IMR-90 (cell line): ENCODE results near the gene AADACL4. TPM values are rescaled to one million over a fixed set of nuclear protein-coding genes. Genes with fewer than 3 reads are reported as not detected.

Experiments used
- ATAC-seq: fragments of 200-7000 bp; cut with Tn5 transposase; 2 replicates; pipeline ENCODE4 v1.9.1; 2020; ENCODE audit warnings: low read depth, mild to moderate bottlenecking, moderate library complexity
- BruUV-seq: library from RNA; stranded (reverse); fragments of 400-500 nt; replicated peaks from 2 replicates; lab custom pipeline; 2021; lab: Mats Ljungman, UMichigan
- CTCF ChIA-PET: fragments of 300-600 bp; formaldehyde crosslinking; extraction: SDS; loops from one replicate; lab custom pipeline; 2021; ENCODE audit warnings: antibody characterized with exemption; lab: Yijun Ruan, JAX
- POLR2A ChIA-PET: fragments of 300-600 bp; sonication (Branson Sonifier 250); formaldehyde crosslinking; loops from one replicate; lab custom pipeline; 2022; ENCODE audit warnings: antibody characterized with exemption; ENCODE audit not compliant: unreplicated experiment; lab: Charles Lee
- DNase-seq: peaks from one replicate; pipeline ENCODE4 v3.0.0; 2013
- H2AFZ ChIP-seq: replicated peaks from 2 replicates; pipeline ENCODE3; 2013; ENCODE audit warnings: low read length, mild to moderate bottlenecking; ENCODE audit not compliant: poor library complexity
- H2AK5ac ChIP-seq: 2 replicates; pipeline ENCODE4 v1.6.1; 2013; ENCODE audit warnings: low read depth, low read length, inconsistent platforms
- H2AK9ac ChIP-seq: replicated peaks from 2 replicates; pipeline ENCODE3; 2013; ENCODE audit warnings: mild to moderate bottlenecking, low read depth, low read length, moderate library complexity; ENCODE audit not compliant: poor library complexity
- H2BK120ac ChIP-seq: 2 replicates; pipeline ENCODE4 v1.6.1; 2013; ENCODE audit warnings: low read depth, low read length, inconsistent platforms
- H2BK15ac ChIP-seq: 3 replicates; pipeline ENCODE4 v1.6.1; 2013; ENCODE audit warnings: low read depth, low read length, inconsistent platforms
- H2BK20ac ChIP-seq: 2 replicates; pipeline ENCODE4 v1.6.1; 2013; ENCODE audit warnings: low read depth, mild to moderate bottlenecking, inconsistent platforms, low read length, moderate library complexity
- H2BK5ac ChIP-seq: 2 replicates; pipeline ENCODE4 v1.6.1; 2013; ENCODE audit warnings: mild to moderate bottlenecking, low read depth, low read length, inconsistent platforms; ENCODE audit not compliant: poor library complexity, severe bottlenecking
- H3K14ac ChIP-seq: replicated peaks from 2 replicates; pipeline ENCODE4 v1.6.1; 2013; ENCODE audit warnings: low read depth, low read length, inconsistent platforms
- H3K18ac ChIP-seq: 2 replicates; pipeline ENCODE4 v1.6.1; 2013; ENCODE audit warnings: low read depth, low read length, control low read depth
- H3K23ac ChIP-seq: 2 replicates; pipeline ENCODE4 v1.6.1; 2013; ENCODE audit warnings: low read depth, low read length, inconsistent platforms
- H3K27ac ChIP-seq: 2 replicates; pipeline ENCODE4 v1.5.1; 2013; ENCODE audit warnings: mild to moderate bottlenecking, control low read depth, low read length; ENCODE audit not compliant: insufficient read depth
- H3K27me3 ChIP-seq: 2 replicates; pipeline ENCODE4 v1.6.1; 2013; ENCODE audit warnings: low read length; ENCODE audit not compliant: control insufficient read depth, insufficient read depth
- H3K36me3 ChIP-seq: 2 replicates; pipeline ENCODE4 v1.6.1; 2013; ENCODE audit warnings: low read length, mixed read lengths; ENCODE audit not compliant: control insufficient read depth, insufficient read depth
- H3K4ac ChIP-seq: 2 replicates; pipeline ENCODE4 v1.6.1; 2013; ENCODE audit warnings: low read depth, low read length, inconsistent platforms
- H3K4me1 ChIP-seq: 2 replicates; pipeline ENCODE4 v1.6.1; 2013; ENCODE audit warnings: low read length, mixed read lengths; ENCODE audit not compliant: control insufficient read depth, insufficient read depth
- H3K4me2 ChIP-seq: 2 replicates; pipeline ENCODE4 v1.6.1; 2013; ENCODE audit warnings: low read depth, mild to moderate bottlenecking, control low read depth, low read length, moderate library complexity
- H3K4me3 ChIP-seq: 2 replicates; pipeline ENCODE4 v1.5.1; 2013; ENCODE audit warnings: low read depth, mild to moderate bottlenecking, control low read depth, low read length, moderate library complexity; ENCODE audit not compliant: insufficient read depth
- H3K56ac ChIP-seq: 2 replicates; pipeline ENCODE4 v1.6.1; 2013; ENCODE audit warnings: low read length, inconsistent platforms; ENCODE audit not compliant: insufficient read depth; ENCODE audit errors: extremely low read depth
- H3K79me1 ChIP-seq, 2 experiments: 2 replicates each; pipeline ENCODE4 v1.6.1; 2013; ENCODE audit warnings: low read length in 2 of 2, inconsistent platforms in 1 of 2, low read depth in 1 of 2
- H3K9ac ChIP-seq: 2 replicates; pipeline ENCODE4 v1.6.1; 2013; ENCODE audit warnings: low read depth, low read length, control low read depth
- H3K9me1 ChIP-seq: 2 replicates; pipeline ENCODE4 v1.6.1; 2013; ENCODE audit warnings: low read length, inconsistent platforms; ENCODE audit not compliant: insufficient read depth
- H3K9me3 ChIP-seq: 2 replicates; pipeline ENCODE4 v1.6.1; 2013; ENCODE audit warnings: low read length; ENCODE audit not compliant: control insufficient read depth, insufficient read depth
- H4K20me1 ChIP-seq: 2 replicates; pipeline ENCODE4 v1.6.1; 2013; ENCODE audit warnings: low read length, inconsistent platforms; ENCODE audit not compliant: insufficient read depth
- H4K5ac ChIP-seq: 2 replicates; pipeline ENCODE4 v1.6.1; 2013; ENCODE audit warnings: mild to moderate bottlenecking, low read depth, low read length, control low read depth
- H4K8ac ChIP-seq, 2 experiments: 2 replicates each; pipeline ENCODE4 v1.6.1; 2013; ENCODE audit warnings: low read depth in 2 of 2, low read length in 2 of 2, control low read depth in 1 of 2, inconsistent platforms in 1 of 2
- H4K91ac ChIP-seq: 2 replicates; pipeline ENCODE4 v1.6.1; 2013; ENCODE audit warnings: low read depth, low read length, inconsistent platforms; ENCODE audit not compliant: insufficient read depth
- CEBPB ChIP-seq: IDR thresholded peaks from 2 replicates; pipeline ENCODE4 v1.6.1; 2012; ENCODE audit warnings: low read depth, low read length, improper control_type of control experiment
- CTCF ChIP-seq: conservative IDR thresholded peaks from 2 replicates; pipeline ENCODE4 v1.5.1; 2012; ENCODE audit warnings: mild to moderate bottlenecking, low read depth, low read length, improper control_type of control experiment
- FOS ChIP-seq: fragments of 150-350 bp; IDR thresholded peaks from 2 replicates; pipeline ENCODE4 v1.6.1; 2016; ENCODE audit warnings: low read depth, low read length
- MAZ ChIP-seq: IDR thresholded peaks from 2 replicates; pipeline ENCODE4 v1.6.1; 2012; ENCODE audit warnings: low read depth, mild to moderate bottlenecking, low read length, improper control_type of control experiment, moderate library complexity, borderline replicate concordance
- MXI1 ChIP-seq: IDR thresholded peaks from 2 replicates; pipeline ENCODE4 v1.6.1; 2012; ENCODE audit warnings: low read depth, mild to moderate bottlenecking, low read length, moderate library complexity, borderline replicate concordance
- SMC3 ChIP-seq: fragments of 150-350 bp; IDR thresholded peaks from 2 replicates; pipeline ENCODE4 v1.6.1; 2016; ENCODE audit warnings: low read depth, mild to moderate bottlenecking, antibody characterized with exemption, low read length, moderate library complexity
- USF2 ChIP-seq: fragments of 150-350 bp; IDR thresholded peaks from 2 replicates; pipeline ENCODE4 v1.6.1; 2017; ENCODE audit warnings: mild to moderate bottlenecking, antibody characterized with exemption, low read length, low read depth
- WGBS, 2 experiments: methylation state at CpG; one replicate each; pipeline versions ENCODE4 v1.1.5 to v1.1.7; 2013; ENCODE audit warnings: missing lambda C conversion rate in 2 of 2; ENCODE audit not compliant: insufficient read length in 1 of 2; ENCODE audit errors: extremely low coverage in 2 of 2; 5-methylcytosine and 5-hydroxymethylcytosine counted together
- dilution Hi-C: fragments of 300-500 bp; cut with HindIII; formaldehyde crosslinking; loops from one replicate; pipeline ENCODE4 v1.14.3; 2018; ENCODE audit warnings: low sequenced_read_pairs; ENCODE audit not compliant: unreplicated experiment
- in situ Hi-C: fragments of 300-500 bp; cut with MboI; formaldehyde crosslinking; loops from 3 replicates; pipeline ENCODE4 v1.14.3; 2019; ENCODE audit warnings: low sequenced_read_pairs, inconsistent platforms, mixed read lengths
- intact Hi-C: fragments of 100-400 bp; cut with micrococcal nuclease; formaldehyde crosslinking; loops from 2 replicates; pipeline ENCODE4 v1.10.0; 2022
- polyA plus RNA-seq, 3 experiments: library from polyadenylated mRNA; depleted of rRNA; stranded (reverse); fragments of >200 nt; gene quantifications; 2 replicates each; pipeline ENCODE4 v1.2.3, GENCODE V29; 2012; ENCODE audit warnings: low replicate concordance in 1 of 3
- total RNA-seq: library from RNA; depleted of rRNA; stranded (reverse); fragments of >200 nt; gene quantifications from 2 replicates; pipeline ENCODE4 v1.2.3, GENCODE V29; 2012

AADACL4 gene
- total and polyA plus RNA-seq, 2 of the 4 experiments (the other 2 are of a cell fraction) = not detected

- H2AK9ac ChIP-seq = no peak overlapping the region
- H3K4me1 ChIP-seq = no peaks in the 10 kb centered on the region
- no peak overlapping the region for H4K5ac ChIP-seq
- ChIA-PET CTCF (no interaction called here), POLR2A (no interaction called here)
- no TSS peak for BruUV-seq
- H4K91ac ChIP-seq = no peak overlapping the region
- no peak overlapping the region for H2BK20ac ChIP-seq
- H3K23ac ChIP-seq = no peak overlapping the region
- H3K4ac ChIP-seq = no peak overlapping the region
- no peaks in the 10 kb centered on the region for H3K9me1 ChIP-seq
- H3K36me3 ChIP-seq = no peaks in the 10 kb centered on the region
- no peak overlapping the region for H2BK15ac ChIP-seq
- dilution Hi-C loops = no loop called here
- H3K9ac ChIP-seq = no peak overlapping the region
- H4K8ac ChIP-seq = no peak overlapping the region
- H3K27ac ChIP-seq = no peak overlapping the region
- no peaks in the 10 kb centered on the region for H3K79me1 ChIP-seq
- 20% methylated on average over 1 of the region's 1 CpG; no CpG with 5 or more reads in 1 of the 2 experiments for WGBS, 2 experiments
- H3K56ac ChIP-seq = no peak overlapping the region
- H4K20me1 ChIP-seq = no peaks in the 10 kb centered on the region
- H3K27me3 ChIP-seq = no peaks in the 10 kb centered on the region; the same call in 1 of the 2 replicates
- H2AFZ ChIP-seq = no peak overlapping the region
- no peak for ATAC-seq
- no peak overlapping the region for H2BK120ac ChIP-seq
- no peaks in the 10 kb centered on the region for H3K9me3 ChIP-seq
- TF ChIP-seq CTCF (no peak), FOS (no peak), USF2 (no peak), SMC3 (no peak), MXI1 (no peak), CEBPB (no peak), MAZ (no peak)
- H2AK5ac ChIP-seq = no peak overlapping the region
- in situ Hi-C loops = no loop called here
- DNase-seq = no peak
- no peak overlapping the region for H3K14ac ChIP-seq
- intact Hi-C loops = no loop called here
- no peak overlapping the region for H3K18ac ChIP-seq
- H3K4me2 ChIP-seq = no peak overlapping the region
- no peak overlapping the region for H2BK5ac ChIP-seq
- H3K4me3 ChIP-seq = no peak overlapping the region
Measured at GRCh38 chr1:12677565-12677964, 33.7 kb downstream of the AADACL4 start.
